Nephron (organoid): Measurements from ENCODE around the gene NRBF2.
A peak's percentile ranks its signal among the peaks of the same experiment; 100 is the strongest.

Experiments used
- H3K27ac Mint-ChIP-seq, 3 experiments: 2 replicates each; pipeline ENCODE4 v1.8.0; 2020; ENCODE audit warnings: mixed read lengths in 3 of 3, mild to moderate bottlenecking in 2 of 3, moderate library complexity in 1 of 3
- H3K27me3 Mint-ChIP-seq: 2 replicates; pipeline ENCODE4 v1.8.0; 2021; ENCODE audit warnings: low read depth, mild to moderate bottlenecking, moderate library complexity, mixed read lengths
- H3K36me3 Mint-ChIP-seq: 2 replicates; pipeline ENCODE4 v1.8.0; 2020; ENCODE audit warnings: low read depth, mixed read lengths
- H3K4me1 Mint-ChIP-seq: 2 replicates; pipeline ENCODE4 v1.8.0; 2020; ENCODE audit warnings: mixed read lengths
- H3K4me3 Mint-ChIP-seq, 3 experiments: 2 replicates each; pipeline ENCODE4 v1.8.0; 2020; ENCODE audit warnings: mild to moderate bottlenecking in 3 of 3, mixed read lengths in 3 of 3, moderate library complexity in 2 of 3
- H3K9me3 Mint-ChIP-seq: 2 replicates; pipeline ENCODE4 v1.8.0; 2020; ENCODE audit warnings: mixed read lengths
- TF ChIP-seq, protein P1 (sequence below), 3 experiments: fragments of 200-600 bp; sonication (generic); IDR thresholded peaks; one replicate each; pipeline ENCODE4 v1.5.0; 2021; ENCODE audit warnings: antibody characterized with exemption in 3 of 3; ENCODE audit not compliant: unreplicated experiment in 3 of 3

Gene NRBF2

DNA sequence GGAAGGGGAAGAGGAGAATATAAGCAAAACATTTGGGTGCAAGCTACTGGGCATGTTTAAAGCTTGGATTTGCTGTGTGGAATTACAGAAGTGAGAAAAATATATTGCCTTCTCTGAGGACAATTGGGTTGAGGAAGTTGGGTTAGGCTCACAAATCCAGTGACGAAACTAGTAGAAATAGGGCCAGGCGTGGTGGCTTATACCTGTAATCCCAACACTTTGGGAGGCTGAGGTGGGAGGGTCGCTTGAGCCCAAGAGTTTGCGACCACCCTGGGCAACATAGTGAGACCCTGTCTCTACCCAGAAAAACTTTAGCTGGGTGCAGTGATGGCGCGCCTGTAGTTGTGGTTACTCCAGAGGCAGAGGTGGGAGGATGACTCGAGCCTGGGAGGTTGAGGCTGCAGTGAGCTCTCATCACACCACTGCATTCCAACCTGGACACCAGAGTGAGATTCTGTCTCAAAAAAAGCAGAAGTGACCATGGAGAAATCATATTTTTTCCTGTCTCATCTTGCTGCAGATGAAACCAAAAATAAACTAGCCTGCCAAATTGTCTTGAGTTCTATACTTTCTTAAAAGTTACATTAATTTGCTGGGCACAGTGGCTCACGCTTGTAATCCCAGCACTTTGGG lies 22.4 kb downstream of the NRBF2 start:
- H3K36me3 Mint-ChIP-seq, result peaks cover 36% of the 10 kb centered on the region
- H3K4me3 Mint-ChIP-seq, result no peak overlapping the region
- H3K9me3 Mint-ChIP-seq, result no peaks in the 10 kb centered on the region
- peak overlapping the region in 1 of 3 experiments; percentile 50 for H3K27ac Mint-ChIP-seq
- H3K27me3 Mint-ChIP-seq, result no peaks in the 10 kb centered on the region
- TF ChIP-seq, protein P1, sequence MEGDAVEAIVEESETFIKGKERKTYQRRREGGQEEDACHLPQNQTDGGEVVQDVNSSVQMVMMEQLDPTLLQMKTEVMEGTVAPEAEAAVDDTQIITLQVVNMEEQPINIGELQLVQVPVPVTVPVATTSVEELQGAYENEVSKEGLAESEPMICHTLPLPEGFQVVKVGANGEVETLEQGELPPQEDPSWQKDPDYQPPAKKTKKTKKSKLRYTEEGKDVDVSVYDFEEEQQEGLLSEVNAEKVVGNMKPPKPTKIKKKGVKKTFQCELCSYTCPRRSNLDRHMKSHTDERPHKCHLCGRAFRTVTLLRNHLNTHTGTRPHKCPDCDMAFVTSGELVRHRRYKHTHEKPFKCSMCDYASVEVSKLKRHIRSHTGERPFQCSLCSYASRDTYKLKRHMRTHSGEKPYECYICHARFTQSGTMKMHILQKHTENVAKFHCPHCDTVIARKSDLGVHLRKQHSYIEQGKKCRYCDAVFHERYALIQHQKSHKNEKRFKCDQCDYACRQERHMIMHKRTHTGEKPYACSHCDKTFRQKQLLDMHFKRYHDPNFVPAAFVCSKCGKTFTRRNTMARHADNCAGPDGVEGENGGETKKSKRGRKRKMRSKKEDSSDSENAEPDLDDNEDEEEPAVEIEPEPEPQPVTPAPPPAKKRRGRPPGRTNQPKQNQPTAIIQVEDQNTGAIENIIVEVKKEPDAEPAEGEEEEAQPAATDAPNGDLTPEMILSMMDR (IDR thresholded peaks at IDR 0.05; ENCODE audit: unreplicated experiment in 3 of 3), result no peak
- H3K4me1 Mint-ChIP-seq, result no peaks in the 10 kb centered on the region

GRCh38 chr10:63156236-63156635 lies 23.1 kb downstream of the NRBF2 start:
- no peaks in the 10 kb centered on the region for H3K4me1 Mint-ChIP-seq
- H3K4me3 Mint-ChIP-seq, result no peak overlapping the region
- H3K27ac Mint-ChIP-seq, result no peak overlapping the region
- peaks cover 31% of the 10 kb centered on the region for H3K36me3 Mint-ChIP-seq
- no peaks in the 10 kb centered on the region for H3K27me3 Mint-ChIP-seq
- H3K9me3 Mint-ChIP-seq, result no peaks in the 10 kb centered on the region
- TF ChIP-seq, protein P1 (IDR thresholded peaks at IDR 0.05; ENCODE audit: unreplicated experiment in 3 of 3), result no peak

- Mint-ChIP-seq H3K27ac (peak overlapping the region in 1 of 3 experiments; percentile 33), H3K36me3 (peaks cover 21% of the 10 kb centered on the region), H3K9me3 (no peaks in the 10 kb centered on the region), H3K27me3 (no peaks in the 10 kb centered on the region), H3K4me1 (no peaks in the 10 kb centered on the region), H3K4me3 (no peak overlapping the region)
- TF ChIP-seq, protein P1 (IDR thresholded peaks at IDR 0.05; ENCODE audit: unreplicated experiment in 3 of 3), result peak; percentile 75 to 80 (median 79)
Measured at GRCh38 chr10:63157845-63158624, 24.9 kb downstream of the NRBF2 start.

GRCh38 chr10:63161592-63161991 lies 28.5 kb downstream of the NRBF2 start:
- Mint-ChIP-seq H3K27me3 (no peaks in the 10 kb centered on the region), H3K36me3 (peaks cover 12% of the 10 kb centered on the region), H3K9me3 (no peaks in the 10 kb centered on the region), H3K4me3 (no peak overlapping the region), H3K27ac (no peak overlapping the region), H3K4me1 (no peaks in the 10 kb centered on the region)
- TF ChIP-seq, protein P1 (IDR thresholded peaks at IDR 0.05; ENCODE audit: unreplicated experiment in 3 of 3), result no peak

GRCh38 chr10:63164166-63164623 lies 31.1 kb downstream of the NRBF2 start:
- peaks cover 29% of the 10 kb centered on the region for H3K36me3 Mint-ChIP-seq
- peaks cover 8% of the 10 kb centered on the region for H3K4me1 Mint-ChIP-seq
- H3K9me3 Mint-ChIP-seq, result no peaks in the 10 kb centered on the region
- H3K27ac Mint-ChIP-seq, result peak overlapping the region in 1 of 3 experiments; percentile 54
- H3K27me3 Mint-ChIP-seq, result no peaks in the 10 kb centered on the region
- TF ChIP-seq, protein P1 (IDR thresholded peaks at IDR 0.05; ENCODE audit: unreplicated experiment in 3 of 3), result no peak
- no peak overlapping the region for H3K4me3 Mint-ChIP-seq
